8988T (cell line): Measurements from ENCODE around the gene KLHL2.
"Not testable (repeated sequence)": the region's sequence is repeated elsewhere in the genome, so short reads cannot be mapped to it uniquely, and the experiment has no call there.

Experiments used
- DNase-seq: peaks from one replicate; pipeline ENCODE4 v3.0.0; 2011

The KLHL2 gene

GRCh38 chr4:165236852-165237251 is 29.5 kb downstream of the KLHL2 start:
- DNase-seq, result not testable (repeated sequence)

- DNase-seq, result not testable (repeated sequence)
Measured at GRCh38 chr4:165238041-165238640, 30.8 kb downstream of the KLHL2 start.

- DNase-seq, result not testable (repeated sequence)
Measured at GRCh38 chr4:165240761-165241160, 33.4 kb downstream of the KLHL2 start.

- not testable (repeated sequence) for DNase-seq
Measured at GRCh38 chr4:165244148-165244547, 36.8 kb downstream of the KLHL2 start.

DNA sequence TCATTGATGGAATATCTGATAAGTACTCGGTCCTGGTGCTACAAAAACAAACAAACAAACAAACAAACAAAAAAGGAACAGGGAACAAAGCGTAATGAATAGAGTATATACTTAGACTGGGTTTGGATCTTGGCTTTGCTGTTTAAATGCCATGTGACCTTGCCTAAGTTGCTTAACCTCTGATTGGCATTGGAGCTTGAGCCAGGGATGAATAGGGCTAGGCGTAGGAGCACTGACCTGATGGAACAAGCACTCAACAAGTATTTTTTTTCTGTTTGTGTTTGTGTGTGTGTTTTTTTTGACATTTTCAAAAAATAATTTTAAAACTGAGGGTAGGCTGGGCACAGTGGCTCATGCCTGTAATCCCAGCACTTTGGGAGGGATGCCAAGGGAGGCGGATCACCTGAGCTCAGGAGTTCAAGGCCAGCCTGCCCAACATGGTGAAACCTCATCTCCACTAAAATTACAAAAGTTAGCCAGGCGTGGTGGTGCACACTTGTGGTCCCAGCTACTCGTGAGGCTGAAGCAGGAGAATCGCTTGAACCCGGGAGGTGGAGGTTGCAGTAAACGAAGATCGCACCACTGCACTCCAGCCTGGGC is 37.3 kb downstream of the KLHL2 start:
- DNase-seq, result not testable (repeated sequence)

DNA sequence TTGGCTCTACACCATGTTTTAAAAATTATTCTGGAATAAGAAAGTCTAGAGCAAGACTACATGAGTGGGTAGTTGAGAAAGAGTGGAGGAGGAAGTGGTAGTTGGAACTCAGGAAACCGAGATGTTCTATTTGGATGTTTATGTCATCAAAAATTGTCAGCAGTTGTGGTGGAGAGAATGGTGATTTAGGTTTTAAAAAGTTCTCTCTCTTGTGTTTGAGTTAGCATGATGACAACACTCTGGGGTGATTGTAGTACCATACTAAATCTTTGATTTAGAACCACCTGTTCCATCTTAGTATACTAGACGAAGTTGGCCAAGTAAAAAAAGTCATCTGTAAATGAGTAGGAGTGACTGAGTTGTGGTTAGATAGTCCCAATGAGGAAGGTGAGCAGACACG is 40.7 kb downstream of the KLHL2 start:
- DNase-seq, result no peak

DNA sequence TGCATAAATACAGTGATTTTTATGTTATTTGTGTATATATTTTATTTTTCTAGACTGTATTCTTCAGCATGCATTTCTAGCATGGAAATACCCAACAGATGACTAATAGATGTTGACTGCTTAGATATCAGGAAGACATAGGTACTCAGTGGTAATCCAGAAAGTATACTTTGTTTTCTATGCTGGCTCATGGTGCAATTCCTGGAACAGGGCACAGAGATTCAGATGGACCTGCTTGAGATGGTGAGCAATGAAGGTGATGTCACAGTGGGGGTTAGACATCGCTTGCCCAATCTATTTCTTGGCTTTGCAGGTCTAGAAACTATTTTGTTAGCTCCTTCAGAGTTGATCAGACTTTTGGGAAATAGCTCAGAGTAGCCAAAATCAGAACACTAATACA is 41.5 kb downstream of the KLHL2 start:
- not testable (repeated sequence) for DNase-seq

GRCh38 chr4:165254771-165255170 is 47.4 kb downstream of the KLHL2 start:
- DNase-seq, result not testable (repeated sequence)

DNA sequence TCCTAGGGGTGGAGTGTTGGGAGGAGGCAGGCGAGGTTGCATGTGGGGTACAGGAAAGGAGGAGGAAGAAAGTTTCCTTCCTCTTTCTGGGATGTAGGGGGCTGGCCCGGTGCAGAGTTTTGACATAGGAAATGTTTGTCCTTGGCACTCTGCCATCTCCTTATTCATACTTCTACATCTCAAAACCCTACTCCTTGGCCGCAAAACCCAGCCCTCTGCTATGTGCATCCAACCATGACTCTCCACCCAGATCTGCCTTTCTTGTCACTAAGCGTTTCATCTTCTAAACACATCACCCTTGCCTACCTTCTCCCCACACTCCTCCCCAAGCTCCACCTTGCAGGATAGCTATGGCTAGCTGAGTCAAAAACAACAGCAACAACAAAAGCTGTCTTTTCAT is 48.1 kb downstream of the KLHL2 start:
- DNase-seq, result not testable (repeated sequence)

GRCh38 chr4:165256074-165256659 is 48.8 kb downstream of the KLHL2 start:
- DNase-seq, result not testable (repeated sequence)

DNA sequence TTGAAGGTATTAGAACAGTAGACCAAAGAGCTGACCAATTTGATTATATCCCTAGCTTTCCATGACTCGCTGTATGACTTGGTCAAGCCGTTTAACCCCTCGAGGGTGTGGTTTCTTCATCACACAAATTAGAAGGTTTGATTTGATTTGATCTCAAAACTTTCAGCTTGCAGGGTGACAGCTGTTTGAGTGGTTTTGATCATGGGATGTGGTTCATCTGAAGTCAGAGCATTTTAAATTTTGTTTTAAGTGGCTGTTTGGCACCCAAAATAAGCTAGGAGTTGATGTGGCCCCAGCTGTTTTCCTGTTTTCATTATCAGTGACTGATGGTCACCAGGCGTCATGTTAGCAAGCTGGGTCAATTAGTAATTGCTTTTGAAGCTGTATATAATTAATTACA is 52.4 kb downstream of the KLHL2 start:
- not testable (repeated sequence) for DNase-seq

DNA sequence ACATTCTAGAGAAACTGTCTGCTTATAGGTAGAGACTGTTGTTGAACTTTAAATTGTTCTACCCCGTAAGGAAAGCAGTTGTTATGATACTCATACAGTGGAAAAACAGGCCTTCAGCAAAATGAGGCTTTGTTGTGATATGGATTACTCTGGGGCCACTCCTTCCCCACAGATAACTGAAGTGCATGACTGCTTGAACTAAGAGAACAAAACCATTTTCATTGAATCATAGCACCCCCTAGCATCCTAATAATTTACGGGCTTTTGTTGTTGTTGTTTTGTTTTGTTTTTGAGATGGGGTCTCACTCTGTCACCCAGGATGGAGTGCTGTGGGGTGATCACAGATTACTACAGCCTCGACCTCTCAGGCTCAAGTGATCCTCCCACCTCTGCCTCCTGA is 54.9 kb downstream of the KLHL2 start:
- not testable (repeated sequence) for DNase-seq

DNA sequence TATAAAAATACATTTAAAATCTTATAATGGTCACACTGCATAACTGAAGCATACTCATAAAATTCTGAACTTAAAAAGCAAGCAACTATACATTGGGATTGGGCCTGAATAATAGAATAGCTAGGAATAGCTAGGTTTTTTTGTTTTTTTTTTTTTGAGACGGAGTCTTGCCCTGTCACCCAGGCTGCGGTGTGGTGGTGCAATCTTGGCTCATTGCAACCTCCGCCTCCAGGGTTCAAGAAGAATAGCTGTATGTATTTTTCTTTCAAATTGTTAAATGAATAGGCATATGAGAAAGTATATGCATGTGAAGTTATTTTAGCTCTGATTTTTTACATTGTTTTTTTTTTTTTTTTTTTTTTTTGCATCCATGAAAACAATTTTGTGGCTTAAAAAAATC is 56.1 kb downstream of the KLHL2 start:
- not testable (repeated sequence) for DNase-seq

- not testable (repeated sequence) for DNase-seq
Measured at GRCh38 chr4:165269931-165270330, 62.6 kb downstream of the KLHL2 start.

DNA sequence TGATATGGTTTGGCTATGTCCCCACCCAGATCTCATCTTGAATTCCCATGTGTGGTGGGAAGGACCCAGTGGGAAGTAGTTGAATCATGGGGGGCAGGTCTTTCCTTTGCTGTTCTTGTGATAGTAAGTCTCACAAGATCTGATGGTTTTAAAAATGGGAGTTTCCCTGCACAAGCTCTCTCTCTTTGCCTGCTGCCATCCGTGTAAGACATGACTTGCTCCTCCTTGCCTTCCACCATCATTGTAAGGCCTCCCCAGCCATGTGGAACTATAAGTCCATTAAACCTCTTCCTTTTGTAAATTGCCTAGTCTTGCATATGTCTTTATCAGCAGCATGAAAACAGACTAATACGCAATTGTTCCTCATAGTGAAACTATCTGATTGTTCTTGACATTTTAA is 66.1 kb downstream of the KLHL2 start:
- not testable (repeated sequence) for DNase-seq

DNA sequence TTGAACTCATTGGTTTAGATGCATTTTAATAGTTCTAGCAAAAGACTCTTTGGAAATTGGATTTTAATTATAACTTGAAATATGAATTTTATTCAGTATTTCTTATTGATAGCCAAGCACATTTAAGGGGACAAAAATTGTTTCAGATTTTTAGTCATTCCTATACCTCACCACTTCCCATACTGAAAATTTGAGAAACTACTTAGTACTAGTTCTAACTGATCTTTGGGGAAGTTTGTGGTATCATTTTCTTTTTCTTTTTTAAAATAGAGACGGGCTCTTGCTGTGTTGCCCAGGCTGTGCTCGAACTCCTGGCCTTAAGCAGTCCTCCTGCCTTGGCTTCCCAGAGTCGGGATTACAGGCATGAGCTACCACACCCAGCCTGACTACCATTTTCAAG is 68.0 kb downstream of the KLHL2 start:
- DNase-seq, result not testable (repeated sequence)

- DNase-seq, result not testable (repeated sequence)
Measured at GRCh38 chr4:165279531-165279930, 72.2 kb downstream of the KLHL2 start.

- not testable (repeated sequence) for DNase-seq
Measured at GRCh38 chr4:165284697-165285096, 77.3 kb downstream of the KLHL2 start.

- DNase-seq, result not testable (repeated sequence)
Measured at GRCh38 chr4:165286619-165287340, 79.4 kb downstream of the KLHL2 start.

DNA sequence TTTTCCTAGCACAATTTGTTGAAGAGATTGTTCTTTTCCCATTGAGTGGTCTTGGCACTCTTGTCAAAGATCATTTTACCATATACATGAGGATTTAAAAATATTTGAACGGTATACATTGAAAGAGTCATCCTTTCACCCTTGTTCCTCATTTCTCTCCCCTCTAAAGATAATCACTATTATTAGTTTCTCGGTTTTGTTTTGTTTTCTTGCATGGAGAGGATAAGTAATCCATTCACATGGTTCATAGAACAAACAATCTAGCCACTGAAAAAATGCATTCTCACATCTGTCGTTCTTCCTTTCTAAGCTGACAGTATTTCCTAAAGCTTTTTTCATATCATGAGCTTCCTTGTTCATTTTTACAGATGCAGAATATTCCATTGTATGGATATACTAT is 80.9 kb downstream of the KLHL2 start:
- DNase-seq, result no peak

DNA sequence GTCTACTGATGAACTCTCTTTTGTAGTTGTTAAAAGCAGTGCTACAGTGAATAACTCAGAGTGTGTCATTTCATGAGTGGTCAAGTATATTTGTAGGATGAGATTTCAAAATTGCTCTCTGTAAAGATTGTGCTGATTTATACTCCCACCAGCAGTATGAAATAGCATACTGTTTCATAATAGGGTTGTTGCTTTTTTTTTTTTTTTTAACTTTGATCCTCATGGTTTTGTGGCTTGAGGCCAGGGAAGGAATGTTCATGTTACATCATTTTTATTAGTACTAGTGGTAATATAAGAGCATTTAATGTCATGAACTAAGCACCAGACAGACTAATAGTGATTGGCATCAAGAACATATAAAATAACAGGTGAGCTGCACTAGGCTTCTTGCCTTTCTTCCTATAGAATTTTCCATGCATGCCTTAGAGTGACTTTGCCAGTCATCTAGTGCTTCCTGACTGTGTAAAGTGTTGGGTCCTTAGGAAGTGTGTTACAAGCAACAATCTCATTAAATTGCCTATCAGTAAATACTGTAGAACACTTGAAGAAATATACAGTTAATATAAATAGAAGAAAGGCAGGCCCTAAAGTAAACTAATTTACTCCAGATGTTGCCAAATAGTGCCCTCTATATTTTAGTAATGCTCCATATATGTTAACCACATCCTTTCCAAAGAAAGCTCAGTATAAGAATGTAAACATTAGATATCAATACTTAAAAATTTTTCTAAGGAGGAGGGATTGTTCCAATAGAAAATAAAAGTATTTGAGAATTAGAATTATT is 81.5 kb downstream of the KLHL2 start:
- no peak for DNase-seq

- DNase-seq, result no peak
Measured at GRCh38 chr4:165289423-165289785, 82.0 kb downstream of the KLHL2 start.

- no peak for DNase-seq
Measured at GRCh38 chr4:165293061-165293460, 85.7 kb downstream of the KLHL2 start.
